HepG2 (cell line): ENCODE data around the gene POLH. TPM values are rescaled to one million over a fixed set of nuclear protein-coding genes. Genes with fewer than 3 reads are reported as not detected.

Experiments used
- AGO1 ChIP-seq: fragments of 200-400 bp; formaldehyde crosslinking; IDR thresholded peaks from 2 replicates; pipeline ENCODE4 v1.6.1; 2017; ENCODE audit warnings: mild to moderate bottlenecking, low read depth, low read length, moderate library complexity; ENCODE audit not compliant: poor library complexity, severe bottlenecking
- AHDC1 ChIP-seq: sonication (generic); formaldehyde crosslinking; IDR thresholded peaks from 2 replicates; pipeline ENCODE4 v1.5.1; 2020; ENCODE audit warnings: mild to moderate bottlenecking, missing genetic modification reagents, borderline replicate concordance
- EED ChIP-seq: sonication (generic); formaldehyde crosslinking; IDR thresholded peaks from 2 replicates; pipeline ENCODE4 v1.5.0; 2020; ENCODE audit warnings: mild to moderate bottlenecking, missing genetic modification reagents
- KAT8 ChIP-seq: IDR thresholded peaks from 2 replicates; pipeline ENCODE4 v1.6.1; 2016; ENCODE audit warnings: missing genetic modification reagents, missing compliant biosample characterization
- RAD21 ChIP-seq: fragments of 450-650 bp; formaldehyde crosslinking; IDR thresholded peaks from 2 replicates; pipeline ENCODE4 v1.5.0; 2020; ENCODE audit warnings: mild to moderate bottlenecking
- SKIL ChIP-seq: sonication (generic); formaldehyde crosslinking; IDR thresholded peaks from 2 replicates; pipeline ENCODE4 v1.8.0; 2022; ENCODE audit warnings: missing genetic modification reagents, mild to moderate bottlenecking, moderate library complexity, borderline replicate concordance
- SNAI1 ChIP-seq: sonication (generic); formaldehyde crosslinking; IDR thresholded peaks from 2 replicates; pipeline ENCODE4 v1.5.0; 2020; ENCODE audit warnings: mild to moderate bottlenecking, missing genetic modification reagents, borderline replicate concordance
- TBX3 ChIP-seq: fragments of 450-650 bp; IDR thresholded peaks from 2 replicates; pipeline ENCODE4 v1.6.1; 2017; ENCODE audit warnings: antibody characterized with exemption, mild to moderate bottlenecking, inconsistent platforms, borderline replicate concordance
- ZBTB42 ChIP-seq: sonication (generic); formaldehyde crosslinking; IDR thresholded peaks from 2 replicates; pipeline ENCODE4 v1.5.0; 2020; ENCODE audit warnings: mild to moderate bottlenecking, missing genetic modification reagents
- ZFP36L1 ChIP-seq: sonication (generic); formaldehyde crosslinking; IDR thresholded peaks from 2 replicates; pipeline ENCODE4 v1.8.0; 2022; ENCODE audit warnings: mild to moderate bottlenecking, missing genetic modification reagents, moderate library complexity
- ZFP37 ChIP-seq: sonication (generic); formaldehyde crosslinking; IDR thresholded peaks from 2 replicates; pipeline ENCODE4 v1.4.0; 2020; ENCODE audit warnings: missing genetic modification reagents, borderline replicate concordance
- ZNF160 ChIP-seq: sonication (generic); formaldehyde crosslinking; IDR thresholded peaks from 2 replicates; pipeline ENCODE4 v1.8.0; 2022; ENCODE audit warnings: mild to moderate bottlenecking, inconsistent platforms, missing genetic modification reagents
- ZNF207 ChIP-seq: fragments of 450-650 bp; IDR thresholded peaks from 2 replicates; pipeline ENCODE4 v1.6.1; 2016; ENCODE audit warnings: antibody characterized with exemption, borderline replicate concordance
- ZNF343 ChIP-seq: sonication (generic); formaldehyde crosslinking; IDR thresholded peaks from 2 replicates; pipeline ENCODE4 v1.4.0; 2020; ENCODE audit warnings: mild to moderate bottlenecking, missing genetic modification reagents
- ZNF362 ChIP-seq: sonication (generic); formaldehyde crosslinking; IDR thresholded peaks from 2 replicates; pipeline ENCODE4 v1.4.0; 2020; ENCODE audit warnings: missing genetic modification reagents, mild to moderate bottlenecking, borderline replicate concordance
- ZNF431 ChIP-seq: sonication (generic); formaldehyde crosslinking; IDR thresholded peaks from 2 replicates; pipeline ENCODE4 v1.9.0; 2022; ENCODE audit warnings: missing genetic modification reagents, low read depth, mild to moderate bottlenecking, borderline replicate concordance
- ZNF83 ChIP-seq: sonication (generic); formaldehyde crosslinking; IDR thresholded peaks from 2 replicates; pipeline ENCODE4 v1.4.0; 2020; ENCODE audit warnings: missing genetic modification reagents, mild to moderate bottlenecking, borderline replicate concordance
- ZSCAN31 ChIP-seq: sonication (generic); formaldehyde crosslinking; IDR thresholded peaks from 2 replicates; pipeline ENCODE4 v1.5.0; 2020; ENCODE audit warnings: low read depth, mild to moderate bottlenecking, missing genetic modification reagents
- polyA plus RNA-seq, 8 experiments: library from polyadenylated mRNA; depleted of rRNA in 3 of 8; stranded (reverse) in 7 of 8; unstranded in 1 of 8; fragments of >200 nt; fragmentation: Illumina TruSeq in 4 of 8; extraction: Trizol in 4 of 8; gene quantifications; 2 replicates each; pipeline versions ENCODE4 v1.2.1 to v1.2.3, GENCODE V29; 2011 to 2016; ENCODE audit warnings: low read depth in 4 of 8, missing spikeins in 1 of 8, mixed read lengths in 1 of 8; ENCODE audit not compliant: insufficient read depth in 1 of 8
- total RNA-seq, 5 experiments: library from RNA; depleted of rRNA; stranded (reverse); fragments of >200 nt; fragmentation: Illumina TruSeq; extraction: Trizol; gene quantifications; 2 replicates each; pipeline ENCODE4 v1.2.3, GENCODE V29; 2016; ENCODE audit warnings: low read depth in 1 of 5

The POLH gene
- total and polyA plus RNA-seq, 2 of the 13 experiments (the other 11 are each of a cell fraction or from before 2014, with no cell fraction given): 11.6 to 25.0 TPM

- TF ChIP-seq EED (CRISPR knock-in tag): peak; percentile 74
- TF ChIP-seq RAD21 (CRISPR knock-in tag): peak; percentile 28; the same call in 1 of the 2 replicates
- TF ChIP-seq ZSCAN31 (CRISPR knock-in tag): peak; percentile 66
- peak; percentile 35; the same call in 1 of the 2 replicates for TF ChIP-seq SKIL (CRISPR knock-in tag)
- no peak for TF ChIP-seq TBX3
- peak; percentile 64; the same call in 1 of the 2 replicates for TF ChIP-seq AHDC1 (CRISPR knock-in tag)
- 0 out of 2 replicates have a peak, but pooled peaks have one; percentile 48 for TF ChIP-seq ZFP37 (CRISPR knock-in tag)
- TF ChIP-seq ZNF83: peak; percentile 67; the same call in 1 of the 2 replicates
- peak; percentile 75 for TF ChIP-seq ZFP36L1 (CRISPR knock-in tag)
- peak; percentile 98 for TF ChIP-seq KAT8 (CRISPR knock-in tag)
- peak; percentile 64; the same call in 1 of the 2 replicates for TF ChIP-seq SNAI1 (CRISPR knock-in tag)
- peak; percentile 69 for TF ChIP-seq ZNF160 (CRISPR knock-in tag)
- peak; percentile 56; the same call in 1 of the 2 replicates for TF ChIP-seq ZNF343 (CRISPR knock-in tag)
- peak; percentile 53; the same call in 1 of the 2 replicates for TF ChIP-seq ZNF362 (CRISPR knock-in tag)
- 0 out of 2 replicates have a peak, but pooled peaks have one; percentile 23 for TF ChIP-seq ZBTB42 (CRISPR knock-in tag)
- peak; percentile 70 for TF ChIP-seq AGO1
- no peak for TF ChIP-seq ZNF207
- peak; percentile 69; the same call in 1 of the 2 replicates for TF ChIP-seq ZNF431 (CRISPR knock-in tag)
Measured at GRCh38 chr6:43635387-43636307, 59.7 kb downstream of the POLH start, which contains the start of gene MAD2L1BP (continued).
